ENCODE data around the gene SLC6A18.
"Not testable (repeated sequence)": the region's sequence is repeated elsewhere in the genome, so short reads cannot be mapped to it uniquely, and the experiment has no call there.

Gene SLC6A18

DNA sequence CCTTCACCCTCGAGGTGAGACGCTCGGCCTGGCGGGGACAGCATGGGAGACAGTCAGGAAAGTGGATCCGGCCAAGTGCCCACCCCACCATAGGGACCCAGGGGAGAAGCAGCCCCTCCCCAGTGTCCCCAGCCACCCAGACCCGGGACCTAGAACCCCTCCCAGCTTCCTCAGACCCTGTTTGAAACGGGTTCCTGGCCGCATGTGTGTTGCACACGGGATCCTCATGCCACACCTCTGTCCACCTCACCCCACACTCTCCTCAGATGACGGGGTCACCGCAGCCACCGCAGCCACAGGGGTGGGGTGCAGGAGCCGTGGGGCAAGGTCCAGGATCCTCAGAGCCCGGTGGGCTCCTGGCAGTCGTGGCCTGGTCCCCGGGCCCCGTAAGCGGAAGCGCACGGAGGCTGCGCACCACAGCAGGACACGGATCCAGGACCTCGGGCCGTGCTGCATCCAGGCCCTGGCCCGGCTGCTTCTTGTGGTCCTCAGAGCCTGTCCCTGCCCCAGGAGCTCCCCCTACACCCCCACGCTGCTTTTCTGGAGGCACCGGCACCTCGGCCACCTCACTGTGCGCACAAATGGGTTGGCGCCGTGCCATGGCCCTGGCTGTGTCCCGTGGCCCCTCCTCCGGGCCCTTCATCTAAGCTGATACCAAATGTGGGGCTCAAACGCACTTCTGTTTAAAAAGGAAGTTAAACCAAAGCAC is 54.4 kb downstream of the SLC6A18 start:
- DNase-seq = no peak

DNA sequence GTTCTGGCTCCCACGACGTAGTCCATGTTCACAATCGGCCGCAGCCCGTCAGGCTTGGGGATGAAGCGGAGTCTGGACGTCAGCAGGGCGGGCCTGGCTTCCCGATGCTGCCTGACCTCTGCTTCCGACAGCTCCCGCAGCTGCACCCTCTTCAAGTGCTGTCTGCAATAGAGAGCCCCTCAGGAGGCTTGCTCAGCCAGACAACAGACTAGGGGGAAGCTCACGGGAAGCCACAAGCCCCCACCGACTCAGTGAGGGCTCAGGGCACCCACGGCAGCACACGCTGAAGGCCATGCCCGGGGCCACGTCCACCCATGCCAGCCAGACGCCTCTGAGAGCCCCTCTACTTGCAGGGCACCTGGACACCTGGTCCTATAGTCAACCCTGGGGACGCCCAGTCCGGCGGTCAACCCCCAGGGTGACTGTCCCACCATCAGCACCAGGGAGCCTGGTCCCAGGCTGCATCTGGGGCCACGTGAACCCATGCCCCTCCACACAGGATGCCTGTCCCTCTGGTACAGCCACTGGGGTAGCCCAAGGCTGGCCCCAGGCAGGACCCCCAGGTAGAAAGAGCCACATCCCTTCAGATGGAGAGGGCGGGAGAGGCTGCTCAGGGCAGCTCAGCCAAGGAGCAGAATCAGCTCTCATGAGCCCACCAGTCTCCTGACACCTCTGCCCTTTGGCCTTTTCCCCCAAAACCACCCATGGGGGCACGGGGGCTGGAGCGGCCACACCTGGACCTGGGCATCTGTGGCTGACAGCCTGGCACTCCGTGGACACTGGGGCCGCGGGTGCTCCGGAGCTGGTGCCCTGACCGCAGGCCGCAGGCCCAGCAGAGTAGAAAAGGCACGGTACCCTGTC is 55.2 kb downstream of the SLC6A18 start:
- no peak for DNase-seq

DNA sequence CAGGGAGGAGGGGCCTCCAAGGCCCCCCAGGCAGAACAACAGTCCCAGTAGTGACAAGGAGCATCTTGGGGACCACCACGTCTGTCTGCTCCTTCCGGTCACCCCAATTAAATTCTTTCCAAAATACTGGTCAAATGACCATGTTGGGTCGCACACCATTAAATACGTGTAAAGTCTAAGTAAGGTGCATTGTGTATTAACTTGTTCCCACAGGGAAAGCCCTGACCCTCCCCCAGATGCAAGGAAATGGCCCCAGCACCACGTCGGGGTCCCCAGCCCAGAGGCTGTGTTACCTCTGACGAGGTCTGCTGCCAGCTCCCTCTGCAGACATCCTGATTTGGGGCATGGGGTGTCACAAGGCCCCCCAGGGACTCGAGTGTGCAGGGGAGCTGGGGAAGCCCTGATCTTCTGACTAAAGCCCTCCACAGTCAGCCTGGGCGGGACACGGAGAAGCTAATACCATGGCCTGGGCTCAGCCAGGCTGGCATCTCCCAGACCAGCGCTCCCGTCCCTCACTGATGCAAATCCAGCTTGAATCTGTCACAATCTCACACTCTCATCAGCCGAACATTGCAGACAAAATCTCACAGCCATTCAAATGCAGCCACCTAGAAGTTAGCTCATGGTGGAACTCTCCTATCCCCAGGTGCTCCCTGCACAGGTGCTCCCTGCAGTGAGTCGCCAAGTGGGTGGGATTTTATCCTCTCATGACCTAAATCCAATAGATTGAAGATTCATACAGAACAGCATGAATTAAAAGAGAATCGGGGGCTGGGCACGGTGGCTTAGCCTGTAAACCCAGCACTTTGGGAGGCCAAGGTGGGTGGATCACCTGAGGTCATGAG is 56.1 kb downstream of the SLC6A18 start:
- no peak for DNase-seq

DNA sequence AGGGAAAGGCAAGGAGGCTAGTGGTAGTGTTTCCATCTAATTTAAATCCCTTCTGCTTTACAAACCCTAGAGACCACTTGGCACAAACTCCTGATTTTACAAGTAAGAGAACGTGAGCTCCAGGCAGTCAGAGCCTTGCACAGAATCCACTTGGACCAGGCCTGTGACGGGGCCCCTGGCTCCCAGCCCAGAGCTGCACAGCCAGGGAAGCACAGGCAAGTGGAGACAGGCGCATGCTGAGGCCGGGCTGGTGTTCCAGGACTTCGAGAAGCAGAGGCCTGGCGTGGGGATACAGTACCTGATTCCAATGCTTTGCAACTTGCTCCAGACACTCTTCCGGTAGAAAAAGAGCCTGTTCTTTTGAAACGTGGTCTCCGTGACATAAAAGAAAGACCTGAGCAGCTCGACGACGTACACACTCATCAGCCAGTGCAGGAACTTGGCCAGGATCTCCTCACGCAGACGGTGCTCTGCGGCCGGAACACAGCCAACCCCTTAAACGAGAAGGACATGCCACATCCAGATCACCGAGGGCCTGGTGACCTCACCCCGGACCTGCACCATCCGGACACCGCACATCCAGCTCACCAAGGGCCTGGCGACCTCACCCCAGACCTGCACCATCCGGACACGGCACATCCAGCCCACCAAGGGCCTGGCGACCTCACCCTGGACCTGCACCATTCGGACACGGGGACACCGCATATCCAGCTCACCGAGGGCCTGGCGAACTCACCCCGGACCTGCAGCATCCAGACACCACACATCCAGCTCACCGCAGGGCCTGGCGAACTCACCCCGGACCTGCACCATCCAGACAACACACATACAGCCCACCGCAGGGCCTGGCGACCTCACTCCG is 57.2 kb downstream of the SLC6A18 start:
- DNase-seq = no peak

DNA sequence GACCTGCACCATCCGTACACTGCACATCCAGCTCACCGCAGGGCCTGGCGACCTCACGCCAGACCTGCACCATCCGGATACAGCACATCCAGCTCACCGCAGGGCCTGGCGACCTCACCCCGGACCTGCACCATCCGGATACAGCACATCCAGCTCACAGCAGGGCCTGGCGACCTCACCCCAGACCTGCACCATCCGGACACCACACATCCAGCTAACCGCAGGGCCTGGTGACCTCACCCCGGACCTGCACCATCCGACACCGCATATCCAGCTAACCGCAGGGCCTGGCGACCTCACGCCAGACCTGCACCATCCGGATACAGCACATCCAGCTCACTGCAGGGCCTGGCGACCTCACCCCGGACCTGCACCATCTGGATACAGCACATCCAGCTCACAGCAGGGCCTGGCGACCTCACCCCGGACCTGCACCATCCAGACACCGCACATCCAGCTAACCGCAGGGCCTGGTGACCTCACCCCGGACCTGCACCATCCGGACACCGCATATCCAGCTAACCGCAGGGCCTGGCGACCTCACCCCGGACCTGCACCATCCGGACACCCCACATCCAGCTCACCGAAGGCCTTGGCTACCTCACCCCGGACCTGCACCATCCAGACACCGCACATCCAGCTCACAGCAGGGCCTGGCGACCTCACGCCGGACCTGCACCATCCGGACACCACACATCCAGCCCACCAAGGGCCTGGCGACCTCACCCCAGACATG is 58.0 kb downstream of the SLC6A18 start:
- peak; percentile 47 for DNase-seq

DNA sequence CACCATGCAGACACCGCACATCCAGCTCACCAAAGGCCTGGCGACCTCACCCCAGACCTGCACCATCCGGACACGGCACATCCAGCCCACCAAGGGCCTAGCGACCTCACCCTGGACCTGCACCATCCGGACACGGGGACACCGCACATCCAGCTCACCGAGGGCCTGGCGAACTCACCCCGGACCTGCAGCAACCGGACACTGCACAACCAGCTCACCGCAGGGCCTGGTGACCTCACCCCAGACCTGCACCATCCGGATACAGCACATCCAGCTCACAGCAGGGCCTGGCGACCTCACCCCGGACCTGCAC is 58.5 kb downstream of the SLC6A18 start:
- DNase-seq = peak; percentile 43

DNA sequence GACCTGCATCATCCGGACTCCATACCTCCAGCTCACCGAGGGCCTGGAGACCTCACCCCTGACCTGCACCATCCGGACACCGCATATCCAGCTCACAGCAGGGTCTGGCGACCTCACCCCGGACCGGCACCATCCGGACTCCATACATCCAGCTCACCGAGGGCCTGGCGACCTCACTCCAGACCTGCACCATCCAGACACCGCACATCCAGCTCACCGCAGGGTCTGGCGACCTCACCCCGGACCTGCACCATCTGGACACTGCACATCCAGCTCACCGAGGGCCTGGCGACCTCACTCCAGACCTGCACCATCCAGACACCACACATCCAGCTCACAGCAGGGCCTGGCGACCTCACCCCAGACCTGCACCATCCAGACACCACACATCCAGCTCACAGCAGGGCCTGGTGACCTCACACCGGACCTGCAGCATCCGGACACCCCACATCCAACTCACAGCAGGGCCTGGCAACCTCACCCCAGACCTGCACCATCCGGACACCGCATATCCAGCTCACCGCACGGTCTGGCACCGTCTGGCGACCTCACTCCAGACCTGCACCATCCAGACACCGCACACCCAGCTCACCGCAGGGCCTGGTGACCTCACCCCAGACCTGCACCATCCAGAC is 59.3 kb downstream of the SLC6A18 start:
- peak; percentile 48 for DNase-seq

DNA sequence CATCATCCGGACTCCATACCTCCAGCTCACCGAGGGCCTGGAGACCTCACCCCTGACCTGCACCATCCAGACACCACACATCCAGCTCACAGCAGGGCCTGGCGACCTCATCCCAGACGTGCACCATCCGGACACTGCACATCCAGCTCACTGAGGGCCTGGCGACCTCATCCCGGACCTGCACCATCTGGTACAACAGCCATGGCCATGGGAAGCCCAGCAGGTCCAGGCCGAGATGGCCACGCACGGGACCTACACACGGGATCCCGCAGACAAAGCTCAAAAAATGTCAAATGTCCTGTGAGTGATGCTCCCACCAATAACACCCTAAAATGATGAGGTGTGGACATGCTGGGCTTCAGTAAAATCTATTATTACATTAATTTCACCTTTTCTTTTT is 60.0 kb downstream of the SLC6A18 start:
- DNase-seq = peak; percentile 33

DNA sequence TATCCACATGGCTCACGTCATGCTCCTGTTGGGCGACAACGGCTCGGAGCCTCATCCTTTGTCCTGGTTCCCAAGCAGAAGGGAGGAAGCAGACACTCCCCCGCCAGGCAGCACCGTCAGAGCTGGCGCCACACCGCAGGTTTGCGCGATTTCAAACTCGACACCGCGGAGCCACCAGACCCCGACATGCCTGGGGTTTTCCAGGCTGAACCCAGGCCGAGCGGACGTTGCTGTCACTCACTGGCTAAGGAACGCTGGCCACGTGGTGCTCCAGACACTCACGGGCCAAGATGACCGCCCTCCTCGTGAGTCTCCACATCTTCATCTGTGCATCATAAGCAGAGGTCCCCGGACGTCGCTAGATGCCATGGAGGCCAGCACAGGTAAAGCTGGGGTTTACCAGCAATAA is 60.7 kb downstream of the SLC6A18 start:
- peak; percentile 26 for DNase-seq

DNA sequence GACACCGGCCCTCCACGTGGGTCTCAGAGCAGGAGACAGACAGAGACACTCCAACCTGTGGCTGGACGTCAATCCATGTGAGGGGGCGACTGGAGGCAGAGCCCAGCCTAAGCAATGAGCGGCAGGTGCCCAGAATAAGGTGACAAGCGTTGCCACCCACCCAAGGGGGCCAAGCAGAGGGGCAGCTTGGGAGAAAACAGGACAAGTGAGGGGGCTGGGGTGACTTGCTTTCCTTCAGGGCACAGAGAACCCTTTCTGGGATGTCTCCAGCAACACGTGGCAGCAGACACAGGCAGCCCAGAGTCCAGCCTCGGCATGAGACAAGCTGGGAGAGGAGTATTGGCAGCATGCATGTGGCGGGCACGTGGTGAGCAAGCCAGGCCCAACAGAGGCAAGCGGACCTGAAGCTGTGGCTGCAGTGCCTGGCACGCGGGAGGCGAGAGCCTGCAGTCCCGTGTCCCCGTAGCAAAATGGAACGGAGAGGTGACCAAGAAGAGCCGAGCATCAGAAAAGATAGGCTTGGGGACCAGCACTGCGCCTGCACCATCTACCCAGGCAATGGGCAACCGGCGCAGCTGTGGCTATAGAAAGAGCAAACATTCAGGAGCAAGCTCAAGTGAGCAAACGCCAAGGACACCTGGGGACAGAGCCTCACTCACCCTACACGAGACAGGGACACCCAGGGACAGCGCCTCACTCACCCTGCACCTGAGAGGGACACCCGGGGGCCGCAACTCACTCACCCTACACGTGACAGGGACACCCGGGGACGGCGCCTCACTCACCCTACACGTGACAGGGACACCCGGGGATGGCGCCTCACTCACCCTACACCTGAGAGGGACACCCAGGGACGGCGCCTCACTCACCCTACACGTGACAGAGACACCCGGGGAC is 63.5 kb downstream of the SLC6A18 start:
- peak; percentile 53 for DNase-seq

DNA sequence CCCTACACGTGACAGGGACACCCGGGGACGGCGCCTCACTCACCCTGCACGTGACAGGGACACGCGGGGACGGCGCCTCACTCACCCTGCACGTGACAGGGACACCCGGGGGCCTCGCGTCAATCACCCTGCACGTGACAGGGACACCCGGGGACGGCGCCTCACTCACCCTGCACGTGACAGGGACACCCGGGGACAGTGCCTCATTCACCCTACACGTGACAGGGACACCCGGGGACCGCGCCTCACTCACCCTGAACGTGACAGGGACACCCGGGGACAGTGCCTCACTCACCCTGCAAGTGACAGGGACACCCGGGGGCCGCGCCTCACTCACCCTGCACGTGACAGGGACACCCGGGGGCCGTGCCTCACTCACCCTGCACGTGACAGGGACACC is 64.4 kb downstream of the SLC6A18 start:
- DNase-seq = not testable (repeated sequence)

DNA sequence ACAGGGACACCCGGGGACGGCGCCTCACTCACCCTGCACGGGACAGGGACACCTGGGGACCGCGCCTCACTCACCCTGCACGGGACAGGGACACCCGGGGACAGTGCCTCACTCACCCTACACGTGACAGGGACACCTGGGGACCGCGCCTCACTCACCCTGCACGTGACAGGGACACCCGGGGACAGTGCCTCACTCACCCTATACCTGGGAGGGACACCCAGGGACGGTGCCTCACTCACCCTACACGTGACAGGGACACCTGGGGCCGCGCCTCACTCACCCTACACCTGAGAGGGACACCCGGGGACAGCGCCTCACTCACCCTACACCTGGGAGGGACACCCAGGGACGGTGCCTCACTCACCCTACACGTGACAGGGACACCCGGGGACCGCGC is 65.8 kb downstream of the SLC6A18 start:
- DNase-seq = peak; percentile 21

DNA sequence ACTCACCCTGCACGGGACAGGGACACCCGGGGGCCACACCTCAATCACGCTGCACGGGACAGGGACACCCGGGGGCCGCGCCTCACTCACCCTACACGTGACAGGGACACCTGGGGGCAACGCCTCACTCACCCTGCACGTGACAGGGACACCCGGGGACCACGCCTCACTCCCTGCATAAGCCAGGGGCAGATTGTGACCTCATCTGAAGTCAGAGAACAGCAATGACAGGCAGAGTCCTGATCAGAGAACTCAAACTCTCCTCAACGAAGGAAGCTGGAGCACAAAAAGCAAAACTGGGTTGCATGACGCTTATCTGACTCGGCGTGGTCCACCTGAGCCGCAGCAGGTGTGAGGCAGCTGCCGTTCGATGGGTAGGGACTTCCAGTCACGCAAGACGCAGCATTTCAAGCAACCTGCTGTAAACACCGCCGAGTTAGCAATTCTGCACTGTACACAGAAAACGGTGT is 66.5 kb downstream of the SLC6A18 start:
- peak; percentile 50 for DNase-seq

DNA sequence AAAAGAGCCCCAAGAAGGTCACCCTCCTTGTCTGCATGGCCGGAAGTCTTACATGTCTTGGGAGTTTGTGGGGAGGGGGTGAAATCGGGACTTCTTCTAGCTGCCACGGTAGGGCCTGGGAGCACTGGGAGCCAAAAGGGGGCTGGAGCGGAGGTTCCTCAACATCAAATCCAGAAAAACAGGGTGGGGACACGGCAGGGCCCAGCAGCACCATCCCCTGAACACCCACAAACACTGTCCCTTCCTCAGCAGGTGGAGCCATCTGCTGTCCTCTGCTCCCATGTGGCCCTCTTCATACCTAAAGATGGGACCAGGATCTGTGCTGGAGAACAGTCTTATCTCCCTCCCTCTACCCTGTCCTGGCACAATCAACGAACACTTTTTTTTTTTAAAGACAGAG is 67.0 kb downstream of the SLC6A18 start:
- peak; percentile 50 for DNase-seq

DNA sequence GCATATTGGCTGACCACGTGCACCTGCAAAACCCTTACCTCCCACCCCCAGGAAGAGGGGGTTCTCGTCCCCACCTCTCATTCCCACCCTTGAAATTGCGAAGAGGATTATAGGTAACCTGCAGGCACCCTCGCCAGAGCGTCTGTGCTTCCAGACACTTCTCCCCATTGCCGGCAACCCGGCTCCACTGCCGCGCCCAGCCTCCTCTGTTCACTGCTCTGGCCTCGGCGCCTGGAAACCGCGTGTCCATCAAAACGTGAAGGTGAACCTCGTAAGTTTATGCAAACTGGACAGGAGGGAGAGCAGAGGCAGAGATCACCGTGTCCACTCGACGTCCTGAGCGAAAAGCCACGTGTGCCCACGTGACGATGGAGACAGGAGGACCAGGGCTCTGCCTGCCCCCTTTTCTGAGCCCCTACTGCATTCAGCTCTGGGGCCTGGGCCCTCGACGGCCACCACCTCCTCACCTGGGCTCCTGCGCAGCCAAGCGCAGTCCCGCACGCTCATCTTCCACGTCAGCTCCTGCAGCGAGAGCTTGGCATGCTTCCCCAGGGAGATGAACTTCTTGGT is 67.8 kb downstream of the SLC6A18 start:
- peak; percentile 51 for DNase-seq

DNA sequence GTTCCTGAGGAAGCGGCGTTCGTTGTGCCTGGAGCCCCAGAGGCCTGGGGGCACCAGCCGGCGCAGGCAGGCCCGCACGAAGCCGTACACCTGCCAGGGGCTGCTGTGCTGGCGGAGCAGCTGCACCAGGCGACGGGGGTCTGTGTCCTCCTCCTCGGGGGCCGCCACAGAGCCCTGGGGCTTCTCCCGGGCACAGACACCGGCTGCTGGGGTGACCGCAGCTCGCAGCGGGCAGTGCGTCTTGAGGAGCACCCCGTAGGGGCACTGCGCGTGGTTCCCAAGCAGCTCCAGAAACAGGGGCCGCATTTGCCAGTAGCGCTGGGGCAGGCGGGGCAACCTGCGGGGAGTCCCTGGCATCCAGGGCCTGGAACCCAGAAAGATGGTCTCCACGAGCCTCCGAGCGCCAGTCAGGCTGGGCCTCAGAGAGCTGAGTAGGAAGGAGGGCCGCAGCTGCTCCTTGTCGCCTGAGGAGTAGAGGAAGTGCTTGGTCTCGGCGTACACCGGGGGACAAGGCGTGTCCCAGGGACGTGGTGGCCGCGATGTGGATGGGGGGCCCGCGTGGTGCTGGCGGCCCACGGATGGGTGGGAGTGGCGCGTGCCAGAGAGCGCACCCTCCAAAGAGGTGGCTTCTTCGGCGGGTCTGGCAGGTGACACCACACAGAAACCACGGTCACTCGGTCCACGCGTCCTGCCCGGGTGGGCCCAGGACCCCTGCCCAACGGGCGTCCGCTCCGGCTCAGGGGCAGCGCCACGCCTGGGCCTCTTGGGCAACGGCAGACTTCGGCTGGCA is 68.4 kb downstream of the SLC6A18 start:
- DNase-seq = peak; percentile 54

DNA sequence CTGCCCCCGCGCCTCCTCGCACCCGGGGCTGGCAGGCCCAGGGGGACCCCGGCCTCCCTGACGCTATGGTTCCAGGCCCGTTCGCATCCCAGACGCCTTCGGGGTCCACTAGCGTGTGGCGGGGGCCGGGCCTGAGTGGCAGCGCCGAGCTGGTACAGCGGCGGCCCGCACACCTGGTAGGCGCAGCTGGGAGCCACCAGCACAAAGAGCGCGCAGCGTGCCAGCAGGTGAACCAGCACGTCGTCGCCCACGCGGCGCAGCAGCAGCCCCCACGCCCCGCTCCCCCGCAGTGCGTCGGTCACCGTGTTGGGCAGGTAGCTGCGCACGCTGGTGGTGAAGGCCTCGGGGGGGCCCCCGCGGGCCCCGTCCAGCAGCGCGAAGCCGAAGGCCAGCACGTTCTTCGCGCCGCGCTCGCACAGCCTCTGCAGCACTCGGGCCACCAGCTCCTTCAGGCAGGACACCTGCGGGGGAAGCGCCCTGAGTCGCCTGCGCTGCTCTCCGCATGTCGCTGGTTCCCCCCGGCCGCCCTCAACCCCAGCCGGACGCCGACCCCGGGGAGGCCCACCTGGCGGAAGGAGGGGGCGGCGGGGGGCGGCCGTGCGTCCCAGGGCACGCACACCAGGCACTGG is 69.1 kb downstream of the SLC6A18 start:
- no peak for DNase-seq
